Ishikawa (cell line): Measurements from ENCODE around the gene ST3GAL3.

Experiments used
- CEBPB ChIP-seq: IDR thresholded peaks from 2 replicates; pipeline ENCODE4 v1.6.1; 2012
- CREB1 ChIP-seq: IDR thresholded peaks from 2 replicates; pipeline ENCODE4 v1.6.1; 2012; ENCODE audit warnings: low read depth
- EGR1 ChIP-seq: IDR thresholded peaks from 2 replicates; pipeline ENCODE4 v1.6.1; 2012
- EP300 ChIP-seq: IDR thresholded peaks from 2 replicates; pipeline ENCODE4 v1.6.1; 2012; ENCODE audit warnings: borderline replicate concordance
- FOXM1 ChIP-seq: IDR thresholded peaks from 2 replicates; pipeline ENCODE4 v1.6.1; 2012; ENCODE audit warnings: low read depth, borderline replicate concordance
- NFIC ChIP-seq: IDR thresholded peaks from 2 replicates; pipeline ENCODE4 v1.6.1; 2012
- RAD21 ChIP-seq: IDR thresholded peaks from 2 replicates; pipeline ENCODE4 v1.6.1; 2012; ENCODE audit warnings: low read depth
- TAF1 ChIP-seq: IDR thresholded peaks from 2 replicates; pipeline ENCODE4 v1.6.1; 2012; ENCODE audit warnings: low read depth, mild to moderate bottlenecking
- TCF12 ChIP-seq: IDR thresholded peaks from 2 replicates; pipeline ENCODE4 v1.6.1; 2012; ENCODE audit warnings: low read depth
- TEAD4 ChIP-seq: IDR thresholded peaks from 2 replicates; pipeline ENCODE4 v1.6.1; 2012
- YY1 ChIP-seq: IDR thresholded peaks from 2 replicates; pipeline ENCODE4 v1.6.1; 2012; ENCODE audit warnings: low read depth
- ZBTB7A ChIP-seq: IDR thresholded peaks from 2 replicates; pipeline ENCODE4 v1.6.1; 2012; ENCODE audit warnings: low read depth
- TF ChIP-seq, protein P1 (sequence below): IDR thresholded peaks from 2 replicates; pipeline ENCODE4 v1.6.1; 2012; ENCODE audit warnings: low read depth, mild to moderate bottlenecking
- TF ChIP-seq, protein P2 (sequence below): IDR thresholded peaks from 2 replicates; pipeline ENCODE4 v1.6.1; 2012
- TF ChIP-seq, protein P3 (sequence below): IDR thresholded peaks from 2 replicates; pipeline ENCODE4 v1.6.1; 2012

Gene ST3GAL3

DNA sequence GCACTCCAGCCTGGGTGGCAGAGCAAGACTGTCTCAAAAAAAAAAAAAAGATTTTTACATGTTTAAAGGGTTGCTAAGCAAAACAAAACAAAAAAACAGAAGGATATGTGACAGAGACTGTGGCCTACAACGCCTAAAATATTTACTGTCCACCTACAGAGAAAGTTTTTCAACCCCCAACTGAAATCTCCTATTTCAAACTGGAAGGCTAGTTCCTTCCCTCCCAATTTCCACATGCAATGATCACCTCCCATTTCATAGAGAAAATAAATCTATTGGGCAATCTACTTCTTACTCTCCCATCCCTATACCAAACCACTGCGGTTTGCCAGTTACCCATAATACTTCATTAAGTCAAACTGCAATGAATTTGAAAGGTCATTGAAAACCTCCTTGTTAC is 74.2 kb downstream of the ST3GAL3 start:
- TF ChIP-seq CEBPB, result no peak
- no peak for TF ChIP-seq EGR1
- TF ChIP-seq, protein P1, sequence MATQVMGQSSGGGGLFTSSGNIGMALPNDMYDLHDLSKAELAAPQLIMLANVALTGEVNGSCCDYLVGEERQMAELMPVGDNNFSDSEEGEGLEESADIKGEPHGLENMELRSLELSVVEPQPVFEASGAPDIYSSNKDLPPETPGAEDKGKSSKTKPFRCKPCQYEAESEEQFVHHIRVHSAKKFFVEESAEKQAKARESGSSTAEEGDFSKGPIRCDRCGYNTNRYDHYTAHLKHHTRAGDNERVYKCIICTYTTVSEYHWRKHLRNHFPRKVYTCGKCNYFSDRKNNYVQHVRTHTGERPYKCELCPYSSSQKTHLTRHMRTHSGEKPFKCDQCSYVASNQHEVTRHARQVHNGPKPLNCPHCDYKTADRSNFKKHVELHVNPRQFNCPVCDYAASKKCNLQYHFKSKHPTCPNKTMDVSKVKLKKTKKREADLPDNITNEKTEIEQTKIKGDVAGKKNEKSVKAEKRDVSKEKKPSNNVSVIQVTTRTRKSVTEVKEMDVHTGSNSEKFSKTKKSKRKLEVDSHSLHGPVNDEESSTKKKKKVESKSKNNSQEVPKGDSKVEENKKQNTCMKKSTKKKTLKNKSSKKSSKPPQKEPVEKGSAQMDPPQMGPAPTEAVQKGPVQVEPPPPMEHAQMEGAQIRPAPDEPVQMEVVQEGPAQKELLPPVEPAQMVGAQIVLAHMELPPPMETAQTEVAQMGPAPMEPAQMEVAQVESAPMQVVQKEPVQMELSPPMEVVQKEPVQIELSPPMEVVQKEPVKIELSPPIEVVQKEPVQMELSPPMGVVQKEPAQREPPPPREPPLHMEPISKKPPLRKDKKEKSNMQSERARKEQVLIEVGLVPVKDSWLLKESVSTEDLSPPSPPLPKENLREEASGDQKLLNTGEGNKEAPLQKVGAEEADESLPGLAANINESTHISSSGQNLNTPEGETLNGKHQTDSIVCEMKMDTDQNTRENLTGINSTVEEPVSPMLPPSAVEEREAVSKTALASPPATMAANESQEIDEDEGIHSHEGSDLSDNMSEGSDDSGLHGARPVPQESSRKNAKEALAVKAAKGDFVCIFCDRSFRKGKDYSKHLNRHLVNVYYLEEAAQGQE, result no peak
- no peak for TF ChIP-seq ZBTB7A
- TF ChIP-seq, protein P2, sequence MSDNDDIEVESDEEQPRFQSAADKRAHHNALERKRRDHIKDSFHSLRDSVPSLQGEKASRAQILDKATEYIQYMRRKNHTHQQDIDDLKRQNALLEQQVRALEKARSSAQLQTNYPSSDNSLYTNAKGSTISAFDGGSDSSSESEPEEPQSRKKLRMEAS, result no peak
- no peak for TF ChIP-seq YY1
- TF ChIP-seq TCF12, result no peak
- TF ChIP-seq NFIC, result no peak
- no peak for TF ChIP-seq FOXM1
- no peak for TF ChIP-seq CREB1
- TF ChIP-seq EP300, result no peak
- TF ChIP-seq TEAD4, result no peak
- TF ChIP-seq TAF1, result no peak
- TF ChIP-seq, protein P3, sequence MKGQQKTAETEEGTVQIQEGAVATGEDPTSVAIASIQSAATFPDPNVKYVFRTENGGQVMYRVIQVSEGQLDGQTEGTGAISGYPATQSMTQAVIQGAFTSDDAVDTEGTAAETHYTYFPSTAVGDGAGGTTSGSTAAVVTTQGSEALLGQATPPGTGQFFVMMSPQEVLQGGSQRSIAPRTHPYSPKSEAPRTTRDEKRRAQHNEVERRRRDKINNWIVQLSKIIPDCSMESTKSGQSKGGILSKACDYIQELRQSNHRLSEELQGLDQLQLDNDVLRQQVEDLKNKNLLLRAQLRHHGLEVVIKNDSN, result no peak
- no peak for TF ChIP-seq RAD21

DNA sequence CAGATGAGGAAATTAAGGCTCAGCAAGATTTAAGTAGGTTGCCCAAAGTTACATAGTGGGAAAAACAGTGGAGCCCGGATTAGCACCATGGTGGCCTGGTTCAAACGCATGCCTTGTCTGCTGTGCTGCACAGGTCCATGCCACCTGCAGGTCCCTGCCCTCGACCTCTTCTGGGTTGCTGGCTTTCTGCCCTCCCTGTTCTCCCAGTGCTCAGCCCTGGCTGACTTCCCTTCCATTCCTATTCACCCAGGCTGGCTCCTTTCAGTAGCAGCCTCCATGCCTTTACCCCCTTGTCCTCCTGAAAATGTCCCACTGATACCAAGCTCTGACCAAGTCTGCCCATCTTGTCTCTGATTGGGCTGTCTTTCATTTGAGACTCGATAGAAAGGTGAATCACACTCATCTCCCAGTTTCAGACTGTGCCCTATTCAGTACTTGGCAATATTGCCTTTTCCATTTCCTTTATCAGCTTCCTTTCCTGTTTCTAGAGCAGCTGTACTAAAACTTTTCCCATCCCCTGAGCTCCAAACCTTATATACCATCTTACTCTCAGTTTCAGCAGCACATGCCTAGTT is 75.8 kb downstream of the ST3GAL3 start:
- no peak for TF ChIP-seq EP300
- no peak for TF ChIP-seq CEBPB
- TF ChIP-seq TCF12, result no peak
- TF ChIP-seq, protein P1, result no peak
- no peak for TF ChIP-seq RAD21
- TF ChIP-seq TAF1, result no peak
- TF ChIP-seq, protein P3, result no peak
- TF ChIP-seq, protein P2, result no peak
- no peak for TF ChIP-seq CREB1
- no peak for TF ChIP-seq TEAD4
- TF ChIP-seq NFIC, result no peak
- no peak for TF ChIP-seq ZBTB7A
- TF ChIP-seq FOXM1, result no peak
- no peak for TF ChIP-seq YY1
- no peak for TF ChIP-seq EGR1

DNA sequence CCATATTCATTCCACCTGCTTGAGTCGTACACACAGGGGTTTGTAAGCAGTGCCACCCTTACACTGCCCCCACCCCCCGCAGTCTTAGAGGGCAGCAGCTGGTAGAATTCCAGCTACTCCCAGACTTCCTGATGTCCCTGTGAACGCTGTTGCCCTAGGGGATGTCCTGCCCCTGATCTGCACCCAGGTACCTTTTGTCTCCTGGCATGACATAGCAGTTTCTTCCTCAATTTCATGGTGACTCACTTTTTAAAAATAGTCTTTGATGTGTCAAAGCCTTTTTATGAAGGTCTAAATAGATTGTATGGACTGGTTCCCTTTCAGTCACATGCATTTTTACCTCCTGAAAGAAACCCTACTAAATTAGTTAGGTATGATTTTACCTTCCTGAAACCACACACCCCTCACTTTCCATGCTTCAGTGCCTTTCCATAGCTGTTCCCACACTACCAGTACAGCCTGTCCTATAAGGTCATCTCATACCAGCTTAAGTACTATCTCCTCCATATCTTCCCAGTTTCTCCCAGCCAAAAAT is 76.4 kb downstream of the ST3GAL3 start:
- TF ChIP-seq RAD21, result no peak
- TF ChIP-seq CEBPB, result no peak
- no peak for TF ChIP-seq TEAD4
- TF ChIP-seq YY1, result no peak
- TF ChIP-seq, protein P2, result no peak
- TF ChIP-seq FOXM1, result no peak
- TF ChIP-seq EP300, result no peak
- TF ChIP-seq, protein P1, result no peak
- no peak for TF ChIP-seq TAF1
- TF ChIP-seq, protein P3, result no peak
- no peak for TF ChIP-seq NFIC
- TF ChIP-seq TCF12, result no peak
- TF ChIP-seq EGR1, result no peak
- TF ChIP-seq ZBTB7A, result no peak
- TF ChIP-seq CREB1, result no peak
